HEK293 (cell line): Measurements from ENCODE around the gene TRPV5.

Experiments
- CTCF ChIP-seq: fragments of 450-650 bp; formaldehyde crosslinking; IDR thresholded peaks from 2 replicates; pipeline ENCODE4 v1.5.1; 2016; ENCODE audit warnings: missing biosample characterization, missing genetic modification characterization
- REST ChIP-seq: fragments of 450-650 bp; formaldehyde crosslinking; IDR thresholded peaks from 2 replicates; pipeline ENCODE4 v1.5.1; 2016; ENCODE audit warnings: missing biosample characterization, missing genetic modification characterization
- SETDB1 ChIP-seq: IDR thresholded peaks from one replicate; pipeline ENCODE4 v1.6.1; 2017; ENCODE audit warnings: mild to moderate bottlenecking, low read length, moderate library complexity, mixed read lengths; ENCODE audit not compliant: insufficient read length
- SP2 ChIP-seq: fragments of 450-650 bp; formaldehyde crosslinking; IDR thresholded peaks from 2 replicates; pipeline ENCODE4 v1.5.1; 2016; ENCODE audit warnings: missing biosample characterization, missing genetic modification characterization
- YY1 ChIP-seq: fragments of 450-650 bp; formaldehyde crosslinking; IDR thresholded peaks from 2 replicates; pipeline ENCODE4 v1.5.1; 2018; ENCODE audit warnings: missing biosample characterization, missing genetic modification characterization
- YY2 ChIP-seq: fragments of 450-650 bp; formaldehyde crosslinking; IDR thresholded peaks from 2 replicates; pipeline ENCODE4 v1.5.1; 2016; ENCODE audit warnings: missing biosample characterization, missing genetic modification characterization
- ZBTB48 ChIP-seq: fragments of 450-650 bp; formaldehyde crosslinking; IDR thresholded peaks from 2 replicates; pipeline ENCODE4 v1.5.1; 2016; ENCODE audit warnings: missing biosample characterization, missing genetic modification characterization
- ZNF146 ChIP-seq: fragments of 450-650 bp; formaldehyde crosslinking; IDR thresholded peaks from 2 replicates; pipeline ENCODE4 v1.5.1; 2016; ENCODE audit warnings: missing biosample characterization, missing genetic modification characterization
- ZNF274 ChIP-seq, 2 experiments: fragments of 200-500 bp in 1 of 2; fragments of 450-650 bp in 1 of 2; sonication (Bioruptor generic) in 1 of 2; formaldehyde crosslinking in 1 of 2; IDR thresholded peaks; 2 replicates each; pipeline versions ENCODE4 v1.5.1 to v1.6.1; 2014 to 2016; ENCODE audit warnings: borderline replicate concordance in 1 of 2, inconsistent platforms in 1 of 2, low read length in 1 of 2, missing biosample characterization in 1 of 2, missing genetic modification characterization in 1 of 2
- ZNF335 ChIP-seq: fragments of 450-650 bp; formaldehyde crosslinking; conservative IDR thresholded peaks from 2 replicates; pipeline ENCODE4 v1.5.1; 2016; ENCODE audit warnings: missing biosample characterization, missing genetic modification characterization
- ZNF571 ChIP-seq: fragments of 450-650 bp; formaldehyde crosslinking; IDR thresholded peaks from 2 replicates; pipeline ENCODE4 v1.5.0; 2017; ENCODE audit warnings: missing biosample characterization, missing genetic modification characterization
- ZNF600 ChIP-seq: fragments of 450-650 bp; formaldehyde crosslinking; IDR thresholded peaks from 2 replicates; pipeline ENCODE4 v1.5.1; 2016; ENCODE audit warnings: missing biosample characterization, missing genetic modification characterization
- ZNF639 ChIP-seq: fragments of 450-650 bp; formaldehyde crosslinking; IDR thresholded peaks from 2 replicates; pipeline ENCODE4 v1.5.1; 2016; ENCODE audit warnings: missing biosample characterization, missing genetic modification characterization
- TF ChIP-seq, protein P1 (sequence below): fragments of 450-650 bp; formaldehyde crosslinking; IDR thresholded peaks from 2 replicates; pipeline ENCODE4 v1.5.1; 2017; ENCODE audit warnings: missing biosample characterization, mild to moderate bottlenecking, missing genetic modification characterization, moderate library complexity

- TF ChIP-seq ZNF274 (IDR thresholded peaks at IDR 0.05; ENCODE audit: low read length) (no peak), ZNF274 (tag by site-specific recombination; IDR thresholded peaks at IDR 0.05; ENCODE audit: borderline replicate concordance) (no peak), ZNF639 (tag by site-specific recombination) (no peak), YY1 (tag by site-specific recombination) (no peak), CTCF (tag by site-specific recombination) (no peak), ZNF571 (tag by site-specific recombination) (no peak), ZBTB48 (no peak), SETDB1 (no peak), ZNF146 (no peak), REST (tag by site-specific recombination) (no peak), YY2 (tag by site-specific recombination) (no peak), ZNF600 (tag by site-specific recombination) (no peak), ZNF335 (tag by site-specific recombination) (no peak), SP2 (tag by site-specific recombination) (no peak)
- TF ChIP-seq, protein P1, sequence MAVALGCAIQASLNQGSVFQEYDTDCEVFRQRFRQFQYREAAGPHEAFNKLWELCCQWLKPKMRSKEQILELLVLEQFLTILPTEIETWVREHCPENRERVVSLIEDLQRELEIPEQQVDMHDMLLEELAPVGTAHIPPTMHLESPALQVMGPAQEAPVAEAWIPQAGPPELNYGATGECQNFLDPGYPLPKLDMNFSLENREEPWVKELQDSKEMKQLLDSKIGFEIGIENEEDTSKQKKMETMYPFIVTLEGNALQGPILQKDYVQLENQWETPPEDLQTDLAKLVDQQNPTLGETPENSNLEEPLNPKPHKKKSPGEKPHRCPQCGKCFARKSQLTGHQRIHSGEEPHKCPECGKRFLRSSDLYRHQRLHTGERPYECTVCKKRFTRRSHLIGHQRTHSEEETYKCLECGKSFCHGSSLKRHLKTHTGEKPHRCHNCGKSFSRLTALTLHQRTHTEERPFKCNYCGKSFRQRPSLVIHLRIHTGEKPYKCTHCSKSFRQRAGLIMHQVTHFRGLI (tag by site-specific recombination): no peak
Measured at GRCh38 chr7:142927949-142928348, 5.6 kb downstream of the TRPV5 start.
